AML-193 (cell line): ENCODE measurements around the gene GGN.
A peak's percentile ranks its signal among the peaks of the same experiment; 100 is the strongest.
"Not testable (repeated sequence)": the region's sequence is repeated elsewhere in the genome, so short reads cannot be mapped to it uniquely, and the experiment has no call there.

ENCODE experiments used
- DNase-seq, 2 experiments: peaks; one replicate each; lab custom pipeline; 2025; lab: John Stamatoyannopoulos, UW

GGN gene

DNA sequence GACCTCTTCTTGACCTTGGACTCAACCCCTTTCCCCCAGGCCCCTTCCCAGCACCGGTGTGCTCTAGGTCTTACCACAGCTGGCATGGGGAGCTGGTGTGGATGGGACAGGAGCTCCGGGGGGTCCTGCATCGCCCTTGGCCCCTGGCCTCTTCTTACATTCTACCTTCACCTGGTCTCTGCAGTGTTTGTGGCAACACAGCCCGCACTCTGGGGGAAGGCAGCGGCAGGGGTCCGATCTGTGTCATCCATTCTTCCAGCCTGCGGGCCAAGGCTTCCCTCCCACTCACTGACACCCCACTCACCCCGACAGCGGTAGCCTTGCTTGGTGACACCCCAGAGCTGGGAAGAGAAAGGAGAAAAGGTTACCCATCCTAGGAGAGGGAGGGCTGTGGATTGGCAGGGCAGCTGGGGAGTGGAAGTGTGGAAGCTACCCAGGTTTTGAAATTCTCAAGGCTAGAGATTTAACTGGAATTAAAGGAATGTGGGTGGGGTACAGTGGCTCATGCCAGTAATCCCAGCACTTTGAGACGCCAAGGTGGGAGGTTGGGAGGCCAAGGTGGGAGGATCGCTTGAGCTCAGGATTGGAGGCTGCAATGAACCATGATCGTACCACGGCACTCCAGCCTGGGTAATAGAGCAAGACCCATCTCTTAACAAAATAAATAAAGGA lies 23.3 kb upstream of the GGN start:
- no peak for DNase-seq

DNA sequence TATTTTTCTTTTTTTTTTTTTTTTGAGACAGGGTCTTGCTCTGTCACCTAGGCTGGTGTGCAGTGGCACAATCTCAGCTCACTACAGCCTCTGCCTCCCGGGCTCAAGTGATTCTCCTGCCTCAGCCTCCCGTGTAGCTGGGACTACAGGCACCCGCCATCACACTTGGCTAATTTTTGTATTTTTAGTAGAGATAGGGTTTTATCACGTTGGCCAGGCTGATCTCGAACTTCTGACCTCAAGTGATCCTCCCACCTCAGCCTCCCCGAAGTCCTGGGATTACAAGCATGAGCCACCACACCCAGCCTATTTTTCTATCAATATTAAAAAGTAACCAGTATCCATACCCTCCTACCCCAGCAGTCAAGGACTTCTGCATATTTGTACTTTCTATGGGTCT lies 22.6 kb upstream of the GGN start:
- DNase-seq, result not testable (repeated sequence)

DNA sequence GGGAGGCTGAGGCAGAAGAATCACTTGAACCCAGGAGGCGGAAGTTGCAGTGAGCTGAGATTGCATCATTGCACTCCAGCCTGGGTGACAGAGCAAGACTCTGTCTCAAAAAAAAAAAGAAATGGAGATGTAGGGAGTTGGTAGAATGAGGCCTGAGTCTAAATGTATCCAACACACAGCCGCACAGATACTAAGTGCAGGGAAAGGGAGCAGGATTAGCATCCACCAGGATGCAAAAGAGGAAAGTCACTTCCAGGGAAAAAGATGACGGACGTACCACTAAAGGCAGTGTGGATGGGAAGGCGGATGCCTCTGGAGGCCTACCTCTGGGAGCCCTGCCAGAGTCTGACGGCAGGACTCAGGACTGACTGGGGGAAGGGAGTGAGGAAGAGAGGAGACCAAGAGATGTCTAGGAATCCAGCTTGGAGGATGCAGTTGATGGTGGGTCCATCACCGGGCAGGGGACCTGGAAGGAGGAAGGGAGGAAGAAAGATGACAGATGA lies 21.8 kb upstream of the GGN start:
- no peak for DNase-seq

DNA sequence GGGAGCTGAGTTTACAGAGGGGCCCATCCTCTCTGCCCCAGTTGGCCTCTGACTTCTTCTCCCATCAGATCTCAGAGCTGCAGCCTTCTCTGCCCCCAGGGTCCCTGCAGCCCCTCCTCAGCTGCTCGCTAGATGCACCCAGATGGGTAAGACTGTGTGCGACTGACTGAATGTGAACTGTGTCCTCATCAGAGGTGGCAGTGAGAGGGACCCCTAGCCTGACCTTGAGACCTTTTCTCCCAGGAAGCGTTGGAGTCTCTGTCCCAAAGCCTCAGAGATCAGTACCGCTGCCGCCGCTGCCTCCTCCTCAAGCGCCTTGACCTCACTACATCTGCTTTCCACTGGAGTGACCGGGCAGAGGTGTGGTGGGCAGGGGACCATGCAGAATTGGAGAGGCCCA lies 17.4 kb upstream of the GGN start:
- no peak for DNase-seq

DNA sequence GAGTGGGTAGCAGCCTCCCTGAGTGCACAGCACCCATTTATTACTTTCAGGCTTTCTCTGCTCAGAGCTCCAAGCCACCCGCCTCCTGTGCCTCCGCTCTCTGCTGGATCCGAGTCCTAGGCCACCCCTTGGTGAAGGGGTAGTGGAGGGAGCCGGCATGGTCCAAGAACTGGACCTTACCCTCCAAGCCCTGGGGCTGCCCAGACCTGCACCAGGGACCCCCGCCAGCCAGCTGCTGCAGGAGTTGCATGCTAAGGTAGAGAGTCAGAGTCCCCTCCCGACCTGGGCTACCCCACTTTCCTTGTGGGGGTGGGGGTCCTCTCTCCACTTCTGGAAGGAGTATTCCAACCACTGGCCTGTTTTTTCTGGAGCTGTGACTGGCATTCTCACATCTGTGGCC lies 17.0 kb upstream of the GGN start:
- DNase-seq, result no peak

DNA sequence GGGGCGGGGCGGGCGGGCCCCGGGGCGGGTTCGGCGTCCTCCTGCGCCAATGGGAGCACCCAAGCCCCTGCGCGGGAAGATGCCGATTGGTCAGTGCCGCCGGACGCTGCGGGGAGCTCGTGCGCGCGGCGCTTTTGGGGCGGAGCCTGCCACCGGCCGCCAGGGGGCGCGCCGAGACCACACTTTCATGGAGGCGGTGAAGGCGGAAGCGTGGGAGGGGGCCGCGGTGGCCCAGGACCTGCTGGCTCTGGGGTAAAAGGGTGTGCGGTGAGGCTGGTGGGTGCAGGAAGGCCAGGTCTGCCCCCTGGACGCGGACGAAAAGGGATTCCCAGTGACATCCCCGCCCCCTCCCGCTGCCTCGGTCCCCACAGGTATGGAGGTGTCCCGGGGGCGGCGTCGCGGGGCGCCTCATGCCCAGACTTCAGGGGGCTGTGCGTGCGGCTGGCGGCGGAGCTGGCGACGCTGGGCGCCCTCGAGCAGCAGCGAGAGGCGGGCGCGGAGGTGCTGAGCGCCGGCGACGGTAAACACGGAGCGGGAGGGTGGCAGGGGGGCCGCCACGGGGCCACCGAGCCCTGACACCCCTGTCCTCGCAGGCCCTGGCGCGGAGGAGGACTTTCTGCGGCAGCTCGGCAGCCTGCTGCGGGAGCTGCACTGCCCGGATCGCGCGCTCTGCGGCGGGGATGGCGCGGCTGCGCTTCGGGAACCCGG lies 15.3 kb upstream of the GGN start, which contains the start of gene FAM98C:
FAM98C (plus strand) TSS at position 127 of the 708 bp plus-strand sequence; CDS start at position 188, 61 bp downstream.
- peak; percentile 92 to 95 for DNase-seq

DNA sequence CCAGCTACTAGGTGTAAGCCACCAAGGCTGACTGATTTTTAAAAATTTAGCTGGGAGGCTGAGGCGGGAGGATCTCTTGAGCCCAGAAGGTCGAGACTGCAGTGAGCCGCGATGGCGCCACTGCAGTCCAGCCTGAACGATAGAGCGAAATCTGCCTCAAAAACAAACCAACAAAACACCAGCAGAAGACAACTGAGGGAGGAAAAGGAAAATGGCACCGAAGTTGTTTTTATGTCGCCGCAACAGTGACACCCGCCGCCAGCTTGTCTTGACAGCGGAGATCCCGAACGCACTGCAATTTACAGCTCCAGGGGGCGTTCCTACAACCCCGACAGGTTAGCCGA lies 14.8 kb upstream of the GGN start:
- DNase-seq, result no peak

DNA sequence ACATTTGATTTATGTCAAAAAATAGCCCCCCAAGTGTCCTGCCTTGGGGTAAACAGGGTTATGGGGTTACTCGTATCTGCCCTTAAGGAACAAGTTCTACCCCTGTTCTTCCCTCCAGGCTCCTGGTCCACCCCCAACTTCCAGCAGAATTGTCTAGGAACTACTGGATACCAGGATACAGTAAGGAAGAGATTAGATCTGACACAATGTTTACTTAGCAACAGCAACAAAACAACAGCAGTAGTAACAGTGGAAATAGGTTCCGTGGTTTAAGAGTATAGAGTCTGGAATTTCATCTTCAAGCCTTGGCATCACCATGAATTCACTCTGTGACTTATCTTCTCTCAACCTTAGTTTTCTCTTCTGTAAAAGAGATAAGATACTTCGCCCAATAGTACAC lies 13.3 kb upstream of the GGN start:
- no peak for DNase-seq

DNA sequence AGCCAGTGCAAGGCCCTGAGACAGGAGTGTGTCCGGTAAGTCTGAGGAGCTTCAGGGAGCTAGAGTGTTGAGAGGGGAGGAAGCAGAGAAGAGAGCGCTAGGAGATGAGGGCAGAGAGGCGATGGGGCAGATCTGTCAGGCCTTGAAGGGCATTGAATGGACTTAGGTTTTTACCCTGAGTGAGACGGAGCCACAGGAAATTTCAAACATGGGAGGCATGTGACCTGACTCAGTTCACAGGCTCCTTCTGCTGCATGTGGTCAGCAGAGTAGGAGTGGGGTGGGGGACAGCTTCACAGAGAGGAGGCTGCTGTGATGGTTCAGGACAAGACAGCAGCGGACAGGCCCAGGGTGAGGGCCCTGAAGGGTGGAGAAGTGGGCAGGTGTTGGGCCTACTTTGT lies 12.5 kb upstream of the GGN start:
- no peak for DNase-seq

DNA sequence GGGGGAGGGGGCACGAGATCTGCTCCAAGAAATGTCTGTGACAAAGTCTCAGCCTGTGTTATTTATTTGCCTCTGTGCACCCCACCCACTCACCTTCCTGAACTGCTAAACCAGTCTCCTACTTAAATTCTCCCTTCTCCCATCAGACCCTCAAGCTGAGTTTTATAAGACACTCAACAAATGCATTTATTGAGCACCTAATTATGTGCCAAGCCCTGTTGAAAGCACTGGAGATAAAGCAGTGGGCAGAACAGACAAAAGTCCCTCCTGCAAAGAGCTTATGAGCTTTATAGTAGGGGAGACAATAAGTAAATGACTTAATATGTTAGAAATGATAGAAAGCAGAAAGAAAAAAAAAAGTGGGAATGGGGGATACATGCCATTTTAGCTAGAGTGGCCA lies 11.7 kb upstream of the GGN start:
- no peak for DNase-seq

DNA sequence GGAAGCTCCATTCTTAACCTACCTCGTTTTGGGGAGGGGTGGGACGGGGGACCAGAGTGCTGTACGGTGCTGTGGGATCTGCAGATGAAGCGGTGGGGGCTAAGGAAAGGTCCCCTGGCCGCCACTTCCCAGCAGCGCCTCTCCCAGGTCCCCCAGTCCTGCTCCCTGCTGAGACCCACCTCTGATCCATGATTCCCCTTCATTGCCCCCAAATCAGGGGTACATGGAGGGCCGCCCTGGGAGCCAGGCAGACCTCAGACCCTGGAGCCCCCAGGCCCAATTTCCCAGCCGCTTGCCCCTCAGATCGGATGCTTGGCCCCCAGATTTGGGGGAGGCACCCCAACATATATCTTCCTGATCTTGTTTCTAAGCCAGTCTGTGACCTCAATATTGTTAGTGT lies 11.2 kb upstream of the GGN start:
- no peak for DNase-seq

DNA sequence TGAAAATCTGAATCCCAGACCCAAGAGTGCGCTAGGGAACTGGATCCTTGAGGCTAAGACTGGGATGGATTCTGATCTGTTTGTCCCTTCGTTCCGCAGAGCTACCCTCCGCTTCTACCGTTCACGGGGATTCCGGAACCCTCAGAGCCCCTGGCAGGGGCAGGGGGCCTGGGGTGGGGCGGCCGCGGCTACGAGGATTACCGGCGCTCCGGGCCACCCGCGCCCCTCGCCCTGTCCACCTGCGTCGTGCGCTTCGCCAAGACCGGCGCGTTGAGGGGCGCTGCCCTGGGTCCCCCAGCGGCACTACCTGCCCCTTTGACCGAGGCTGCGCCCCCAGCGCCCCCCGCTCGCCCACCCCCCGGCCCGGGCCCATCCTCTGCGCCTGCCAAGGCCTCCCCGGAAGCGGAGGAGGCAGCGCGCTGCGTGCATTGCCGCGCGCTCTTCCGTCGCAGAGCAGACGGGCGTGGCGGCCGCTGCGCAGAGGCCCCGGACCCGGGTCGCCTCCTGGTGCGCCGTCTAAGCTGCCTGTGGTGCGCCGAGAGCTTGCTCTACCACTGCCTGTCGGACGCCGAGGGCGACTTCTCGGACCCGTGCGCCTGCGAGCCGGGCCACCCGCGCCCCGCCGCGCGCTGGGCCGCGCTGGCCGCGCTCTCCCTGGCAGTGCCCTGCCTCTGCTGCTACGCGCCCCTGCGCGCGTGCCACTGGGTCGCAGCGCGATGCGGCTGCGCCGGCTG lies 7.7 kb upstream of the GGN start:
- DNase-seq, result no peak

DNA sequence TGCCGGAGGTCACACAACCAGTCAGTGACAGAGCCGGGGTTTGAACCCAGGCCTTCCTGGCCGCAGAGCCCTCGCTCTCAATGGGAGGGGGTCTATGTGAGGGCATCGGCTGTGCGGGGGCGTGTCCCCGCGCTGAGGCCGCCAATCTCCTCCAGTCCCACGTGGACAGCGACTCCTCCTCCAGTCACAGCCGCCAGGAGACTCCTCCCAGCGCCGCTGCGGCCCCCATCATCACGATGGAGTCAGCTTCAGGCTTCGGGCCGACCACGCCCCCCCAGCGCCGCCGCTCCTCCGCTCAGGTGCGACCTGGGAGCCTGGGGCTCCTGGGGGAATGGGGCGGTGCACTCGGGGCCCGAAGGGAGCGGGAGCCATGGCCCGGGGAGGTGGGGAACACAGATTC lies 6.7 kb upstream of the GGN start:
- no peak for DNase-seq

DNA sequence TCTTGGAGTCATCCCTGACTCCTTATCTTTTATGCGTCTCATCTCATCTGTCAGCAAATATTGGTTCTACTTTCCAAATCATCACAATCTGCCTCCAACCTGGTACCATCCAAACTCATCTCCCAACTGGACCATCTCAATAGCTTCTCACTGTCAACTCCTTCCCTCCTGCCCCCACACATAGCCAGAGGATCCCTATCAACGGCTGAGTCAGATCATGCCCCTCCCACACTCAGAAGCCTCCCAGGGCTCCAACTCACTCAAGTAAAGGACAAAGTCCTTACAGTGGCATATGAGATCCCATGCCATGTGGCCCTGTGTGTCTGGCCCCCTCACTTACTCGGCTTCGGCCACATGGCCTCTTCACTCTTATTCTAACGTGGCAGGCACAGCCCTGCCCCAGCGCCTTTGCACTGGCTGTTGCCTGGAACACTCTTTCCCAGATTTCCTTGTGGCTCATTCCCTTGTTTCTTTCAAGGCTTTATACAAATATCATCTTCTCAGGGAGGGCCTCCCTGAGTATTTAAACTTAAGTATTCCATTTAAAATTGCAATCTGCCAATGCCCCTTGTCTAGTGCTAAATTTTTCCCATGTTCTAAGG lies 5.0 kb upstream of the GGN start:
- DNase-seq, result no peak

DNA sequence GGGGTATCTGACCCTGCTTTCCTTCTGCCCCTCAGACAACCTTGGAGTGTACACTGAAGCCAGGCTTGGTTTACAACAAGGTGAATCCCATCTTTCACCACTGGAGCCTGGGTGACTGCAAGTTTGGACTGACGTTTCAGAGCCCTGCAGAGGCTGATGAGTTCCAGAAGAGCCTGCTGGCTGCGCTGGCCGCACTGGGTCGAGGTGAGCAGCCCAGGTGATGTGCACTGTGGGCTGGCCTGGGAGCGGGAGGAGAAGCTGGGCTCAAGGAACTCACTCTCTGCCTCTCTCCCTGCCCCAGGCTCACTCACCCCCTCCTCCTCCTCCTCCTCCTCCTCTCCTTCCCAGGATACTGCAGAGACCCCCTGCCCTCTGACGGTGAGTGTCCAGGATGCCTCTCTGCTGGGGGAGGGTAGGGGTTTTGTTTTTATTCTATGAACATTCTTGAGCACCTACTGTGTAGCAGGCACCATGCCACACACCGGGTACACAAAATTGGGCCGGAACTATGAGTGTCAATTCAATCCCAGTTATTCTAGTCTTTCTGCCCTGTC lies 4.2 kb upstream of the GGN start:
- no peak for DNase-seq

DNA sequence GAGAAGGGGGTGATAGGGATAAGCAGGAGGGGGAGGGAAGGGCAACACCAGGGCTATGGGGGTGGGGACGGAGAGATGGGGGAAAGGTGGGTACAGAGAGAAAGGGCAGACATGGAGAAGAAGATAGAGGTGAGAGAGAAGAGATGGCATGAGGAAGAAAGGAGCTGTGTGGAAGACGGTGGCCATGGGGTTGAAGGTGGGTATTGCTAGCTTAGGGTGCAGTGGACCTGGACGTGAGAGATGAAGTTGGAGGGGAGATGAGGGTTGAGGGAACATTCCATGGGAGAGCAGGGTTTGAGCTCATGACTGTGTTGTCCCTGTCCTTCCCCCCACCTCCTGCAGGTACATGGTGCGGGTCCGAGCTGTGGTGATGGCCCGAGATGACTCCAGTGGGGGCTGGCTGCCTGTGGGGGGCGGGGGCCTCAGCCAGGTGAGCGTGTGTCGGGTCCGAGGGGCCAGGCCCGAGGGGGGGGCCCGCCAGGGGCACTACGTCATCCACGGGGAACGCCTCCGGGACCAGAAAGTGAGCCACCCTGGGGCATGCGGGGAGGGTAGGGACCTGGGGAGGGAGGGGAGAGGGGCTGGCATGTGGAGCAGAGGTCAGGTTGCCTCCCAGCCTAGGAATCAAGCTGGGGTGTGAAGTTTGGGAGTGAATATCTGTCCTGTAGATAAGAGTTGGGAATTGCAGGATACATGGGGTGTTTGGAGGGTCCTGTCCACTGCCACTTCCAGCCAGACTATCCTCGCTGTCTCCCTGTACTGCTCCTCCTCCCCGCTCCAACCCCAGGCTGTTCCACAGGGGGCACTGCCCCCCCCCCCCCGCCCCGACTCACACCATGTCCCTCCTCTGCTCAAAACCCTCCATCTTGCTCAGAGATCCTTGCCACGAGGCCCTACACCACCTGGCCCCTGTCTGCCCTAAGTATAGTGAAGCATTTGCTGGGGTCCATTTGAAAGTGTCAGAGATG lies 2.4 kb upstream of the GGN start:
- no peak for DNase-seq

DNA sequence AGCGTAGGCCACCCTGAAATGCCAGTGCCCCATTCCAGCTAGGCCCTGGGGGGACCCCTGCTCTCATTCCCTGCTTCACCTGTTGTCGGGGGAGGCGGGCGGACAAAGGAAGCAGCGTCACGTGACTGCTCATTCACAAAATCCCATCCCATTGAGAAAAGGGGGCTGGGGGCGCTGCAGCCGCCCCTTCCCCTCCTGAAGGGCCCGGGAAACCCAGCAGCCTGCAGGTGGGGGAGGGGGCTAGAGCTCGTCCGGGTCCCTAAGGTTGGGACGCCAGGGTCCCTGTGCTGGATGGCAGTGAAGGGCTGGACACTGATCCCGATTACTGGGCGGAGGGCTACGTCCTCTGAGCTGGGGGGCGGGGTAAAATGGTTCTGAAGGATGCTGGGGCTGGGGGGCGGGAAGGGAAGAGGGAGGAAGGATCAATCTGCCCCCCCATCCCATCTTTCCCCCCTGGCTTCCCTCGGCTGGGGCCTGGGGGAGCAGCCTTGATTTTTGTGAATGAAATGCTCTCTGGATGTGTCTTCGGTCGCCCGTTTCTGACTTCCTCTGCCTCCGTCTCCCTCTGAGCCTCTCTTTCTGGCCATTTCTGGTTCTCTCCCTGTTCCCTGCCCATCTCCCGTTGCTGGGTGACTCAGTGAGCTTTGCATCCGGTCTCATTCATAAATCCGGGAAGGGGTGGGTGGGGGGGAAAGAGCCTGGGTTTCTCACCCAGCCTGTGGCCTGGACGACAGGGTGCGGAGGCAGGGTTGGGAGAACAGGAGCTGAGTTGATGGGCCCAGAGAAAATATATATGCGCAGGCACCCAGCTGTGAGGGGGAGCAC lies 1.5 kb upstream of the GGN start:
- DNase-seq, result no peak

DNA sequence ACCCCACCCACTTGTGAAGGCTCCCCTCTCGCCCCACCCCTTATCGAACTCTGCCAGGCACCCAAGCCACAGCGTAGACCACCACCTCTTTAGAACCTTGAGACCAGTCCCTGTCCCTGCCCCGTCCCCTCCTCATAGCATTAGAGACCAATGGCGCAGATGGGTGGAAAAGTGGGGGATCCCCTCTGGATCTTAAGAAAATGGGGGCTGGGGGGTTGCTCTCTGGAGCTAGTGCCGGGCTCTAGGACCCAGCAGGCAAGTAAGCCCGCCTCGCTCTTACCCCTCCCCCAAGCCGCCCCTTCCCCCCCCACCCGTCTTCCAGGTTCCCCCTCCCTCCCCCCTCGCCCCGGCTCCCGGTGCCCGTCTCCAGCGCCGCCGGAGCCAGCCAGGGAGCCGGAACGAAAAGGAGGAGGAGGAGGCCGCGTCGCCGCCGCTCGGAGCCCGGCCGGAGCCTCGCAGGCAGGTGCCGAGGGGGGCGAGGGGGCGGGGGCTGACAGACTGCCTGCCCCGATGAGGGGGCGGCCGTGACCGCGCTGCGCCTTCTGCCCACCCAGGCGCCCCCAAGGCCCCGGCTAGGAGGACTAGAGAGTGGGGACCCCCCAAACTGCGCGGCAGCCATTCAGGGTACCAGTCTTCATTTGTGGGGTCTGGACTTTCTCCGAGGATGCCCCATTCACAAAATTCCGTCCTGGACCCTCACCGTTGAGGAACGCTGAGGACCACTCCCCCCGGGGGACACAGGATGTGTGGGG lies 691 bp upstream of the GGN start, which contains the start of gene SPRED3:
SPRED3 (plus strand) TSS at position 349 of the 752 bp plus-strand sequence. CDS start 1,606 bp downstream, outside the sequence.
- DNase-seq, result no peak

DNA sequence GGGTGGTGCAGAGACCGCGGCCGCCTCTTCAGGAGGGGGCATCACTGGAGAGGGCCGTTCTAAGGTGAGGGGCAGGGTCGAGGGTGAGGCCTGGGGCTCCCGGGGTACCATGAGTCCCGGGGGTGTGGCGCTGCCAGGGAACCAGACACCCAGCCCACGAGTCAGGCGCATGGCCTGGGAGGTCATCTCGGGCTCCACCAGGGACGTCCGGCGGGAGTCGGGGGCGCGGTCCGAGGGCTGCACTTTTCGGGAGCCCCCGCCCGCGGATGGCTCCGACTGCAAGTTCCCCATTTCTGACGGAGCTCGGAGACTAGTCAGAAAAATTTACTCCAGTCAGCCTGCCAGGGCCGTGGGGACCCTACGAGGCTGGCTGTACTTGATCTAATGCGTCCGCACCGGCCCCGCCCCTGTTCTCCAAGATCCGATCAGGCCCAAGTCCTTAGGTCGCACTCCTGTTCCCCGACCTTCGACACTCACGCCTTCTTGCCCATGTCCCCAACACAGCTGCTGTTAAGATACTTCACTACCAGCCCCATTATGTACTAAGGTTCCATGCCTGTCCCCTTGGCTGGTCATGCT lies 774 bp downstream of the GGN start:
- no peak for DNase-seq
